ENCODE measurements around the gene SYNGAP1.

GRCh38 chr6:33452496-33452895 is 32.6 kb downstream of the SYNGAP1 start:
- TF ChIP-seq EZH2 (IDR thresholded peaks at IDR 0.05; ENCODE audit: borderline replicate concordance, insufficient read depth, low read length, poor library complexity, severe bottlenecking) (no peak), SMC3 (conservative IDR thresholded peaks at IDR 0.05; ENCODE audit: poor library complexity) (no peak), POLR2AphosphoS5 (IDR thresholded peaks at IDR 0.05) (no peak), TAF1 (IDR thresholded peaks at IDR 0.05; ENCODE audit: low read depth) (no peak), EP300 (conservative IDR thresholded peaks at IDR 0.05; ENCODE audit: poor library complexity, severe bottlenecking) (no peak), REST (IDR thresholded peaks at IDR 0.05; ENCODE audit: borderline replicate concordance) (no peak)
- TF ChIP-seq, protein P1, sequence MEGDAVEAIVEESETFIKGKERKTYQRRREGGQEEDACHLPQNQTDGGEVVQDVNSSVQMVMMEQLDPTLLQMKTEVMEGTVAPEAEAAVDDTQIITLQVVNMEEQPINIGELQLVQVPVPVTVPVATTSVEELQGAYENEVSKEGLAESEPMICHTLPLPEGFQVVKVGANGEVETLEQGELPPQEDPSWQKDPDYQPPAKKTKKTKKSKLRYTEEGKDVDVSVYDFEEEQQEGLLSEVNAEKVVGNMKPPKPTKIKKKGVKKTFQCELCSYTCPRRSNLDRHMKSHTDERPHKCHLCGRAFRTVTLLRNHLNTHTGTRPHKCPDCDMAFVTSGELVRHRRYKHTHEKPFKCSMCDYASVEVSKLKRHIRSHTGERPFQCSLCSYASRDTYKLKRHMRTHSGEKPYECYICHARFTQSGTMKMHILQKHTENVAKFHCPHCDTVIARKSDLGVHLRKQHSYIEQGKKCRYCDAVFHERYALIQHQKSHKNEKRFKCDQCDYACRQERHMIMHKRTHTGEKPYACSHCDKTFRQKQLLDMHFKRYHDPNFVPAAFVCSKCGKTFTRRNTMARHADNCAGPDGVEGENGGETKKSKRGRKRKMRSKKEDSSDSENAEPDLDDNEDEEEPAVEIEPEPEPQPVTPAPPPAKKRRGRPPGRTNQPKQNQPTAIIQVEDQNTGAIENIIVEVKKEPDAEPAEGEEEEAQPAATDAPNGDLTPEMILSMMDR (IDR thresholded peaks at IDR 0.05; ENCODE audit: poor library complexity, severe bottlenecking): no peak

All from neural cell (in vitro differentiated cells).